Measurements from ENCODE around the gene RITA1. TPM values are rescaled to one million over a fixed set of nuclear protein-coding genes. Genes with fewer than 3 reads are reported as not detected.

The RITA1 gene
- total RNA-seq, 1 donor from 2014 or later, result 27.1 TPM

GRCh38 chr12:113154351-113154973 is 31.1 kb upstream of the RITA1 start:
- DNase-seq (ENCODE audit: low read depth), result no peak

GRCh38 chr12:113155060-113155459 is 30.5 kb upstream of the RITA1 start:
- DNase-seq (ENCODE audit: low read depth), result no peak

GRCh38 chr12:113155646-113156045 is 29.9 kb upstream of the RITA1 start:
- DNase-seq (ENCODE audit: low read depth), result no peak

GRCh38 chr12:113157218-113157859 is 28.2 kb upstream of the RITA1 start:
- DNase-seq (ENCODE audit: low read depth), result no peak

GRCh38 chr12:113158439-113159203 is 26.9 kb upstream of the RITA1 start:
- DNase-seq (ENCODE audit: low read depth), result no peak

GRCh38 chr12:113159937-113160336 is 25.6 kb upstream of the RITA1 start:
- DNase-seq (ENCODE audit: low read depth), result no peak

GRCh38 chr12:113161415-113162016 is 24.0 kb upstream of the RITA1 start:
- DNase-seq (ENCODE audit: low read depth), result no peak

- peak; percentile 27 for DNase-seq (ENCODE audit: low read depth)
Observed at GRCh38 chr12:113162102-113163029, 23.2 kb upstream of the RITA1 start.

- no peak for DNase-seq (ENCODE audit: low read depth)
Observed at GRCh38 chr12:113163030-113163360, 22.5 kb upstream of the RITA1 start.

GRCh38 chr12:113164014-113164413 is 21.5 kb upstream of the RITA1 start:
- DNase-seq (ENCODE audit: low read depth), result no peak

- DNase-seq (ENCODE audit: low read depth), result no peak
Observed at GRCh38 chr12:113165521-113166450, 19.7 kb upstream of the RITA1 start.

GRCh38 chr12:113167868-113168267 is 17.7 kb upstream of the RITA1 start:
- no peak for DNase-seq (ENCODE audit: low read depth)

- no peak for DNase-seq (ENCODE audit: low read depth)
Observed at GRCh38 chr12:113169697-113170096, 15.8 kb upstream of the RITA1 start.

GRCh38 chr12:113170457-113170856 is 15.1 kb upstream of the RITA1 start:
- no peak for DNase-seq (ENCODE audit: low read depth)

- no peak for DNase-seq (ENCODE audit: low read depth)
Observed at GRCh38 chr12:113170926-113171325, 14.6 kb upstream of the RITA1 start.

- DNase-seq (ENCODE audit: low read depth), result no peak
Observed at GRCh38 chr12:113171543-113171942, 14.0 kb upstream of the RITA1 start.

GRCh38 chr12:113172185-113172584 is 13.3 kb upstream of the RITA1 start:
- no peak for DNase-seq (ENCODE audit: low read depth)

- no peak for DNase-seq (ENCODE audit: low read depth)
Observed at GRCh38 chr12:113173081-113173698, 12.3 kb upstream of the RITA1 start.

GRCh38 chr12:113174461-113175384 is 10.8 kb upstream of the RITA1 start:
- DNase-seq (ENCODE audit: low read depth), result peak; percentile 35
